ENCODE data around the gene TFAP2E.

The TFAP2E gene

GRCh38 chr1:35573198-35574124 is at the start of gene TFAP2E:
TFAP2E (plus strand) TSS chr1:35573314; CDS start chr1:35573578, 264 bp downstream.
- DNase-seq, result peak; percentile 52 to 96 (median 74)
- intact Hi-C loops (cut with DNase I), result no loop called here

- intact Hi-C loops (cut with DNase I), result no loop called here
- no peak for DNase-seq
These were observed 49.0 kb upstream of the TFAP2E start for GRCh38 chr1:35524106-35524505.

GRCh38 chr1:35530168-35530567 is 42.9 kb upstream of the TFAP2E start:
- intact Hi-C loops (cut with DNase I), result no loop called here

GRCh38 chr1:35530946-35531345 is 42.2 kb upstream of the TFAP2E start:
- intact Hi-C loops (cut with DNase I), result no loop called here
- DNase-seq, result peak in 1 of 10 donors; percentile 42

More at GRCh38 chr1:35530168-35530567, 42.9 kb upstream of the TFAP2E start:
- no peak for DNase-seq

GRCh38 chr1:35531368-35531767 is 41.7 kb upstream of the TFAP2E start:
- no peak for DNase-seq
- intact Hi-C loops (cut with DNase I), result no loop called here

GRCh38 chr1:35532497-35533223 is 40.5 kb upstream of the TFAP2E start:
- peak in 4 of 10 donors; percentile 38 to 88 (median 52) for DNase-seq
- intact Hi-C loops (cut with DNase I), result no loop called here

- intact Hi-C loops (cut with DNase I), result no loop called here
- DNase-seq, result no peak
These were observed 39.5 kb upstream of the TFAP2E start for GRCh38 chr1:35533586-35533985.

GRCh38 chr1:35535243-35535642 is 37.9 kb upstream of the TFAP2E start:
- intact Hi-C loops (cut with DNase I), result no loop called here

GRCh38 chr1:35536556-35537162 is 36.5 kb upstream of the TFAP2E start:
- intact Hi-C loops (cut with DNase I), result no loop called here
- no peak for DNase-seq

More at GRCh38 chr1:35535243-35535642, 37.9 kb upstream of the TFAP2E start:
- DNase-seq, result no peak

- intact Hi-C loops (cut with DNase I), result no loop called here
- DNase-seq, result no peak
These were observed 35.3 kb upstream of the TFAP2E start for GRCh38 chr1:35537806-35538205.

- intact Hi-C loops (cut with DNase I), result no loop called here
- peak in 1 of 10 donors; percentile 47 for DNase-seq
These were observed 33.9 kb upstream of the TFAP2E start for GRCh38 chr1:35539073-35539823.

GRCh38 chr1:35539824-35540261 is 33.3 kb upstream of the TFAP2E start:
- peak in 1 of 10 donors; percentile 62 for DNase-seq
- intact Hi-C loops (cut with DNase I), result no loop called here

- DNase-seq, result peak in 4 of 10 donors; percentile 50 to 91 (median 66)
- intact Hi-C loops (cut with DNase I), result no loop called here
These were observed 28.1 kb upstream of the TFAP2E start for GRCh38 chr1:35544976-35545375.

GRCh38 chr1:35546614-35547013 is 26.5 kb upstream of the TFAP2E start:
- intact Hi-C loops (cut with DNase I), result no loop called here
- DNase-seq, result no peak

- intact Hi-C loops (cut with DNase I), result no loop called here
- no peak for DNase-seq
These were observed 19.3 kb upstream of the TFAP2E start for GRCh38 chr1:35553851-35554250.

- no peak for DNase-seq
- intact Hi-C loops (cut with DNase I), result loop anchor here (5.0 kb wide), 1 partner anchor 88 kb away; the partner anchor contains the start of gene PSMB2
These were observed 18.6 kb upstream of the TFAP2E start for GRCh38 chr1:35554266-35555211.

GRCh38 chr1:35555212-35555584 is 17.9 kb upstream of the TFAP2E start:
- no peak for DNase-seq
- intact Hi-C loops (cut with DNase I), result loop anchor here (5.0 kb wide), 1 partner anchor 87 kb away; the partner anchor contains the start of gene PSMB2

- intact Hi-C loops (cut with DNase I), result loop anchor here (5.0 kb wide), 1 partner anchor 86 kb away; the partner anchor contains the start of gene PSMB2
These were observed 17.3 kb upstream of the TFAP2E start for GRCh38 chr1:35555601-35556477.

More at GRCh38 chr1:35555601-35556477, 17.3 kb upstream of the TFAP2E start:
- DNase-seq, result no peak

Data from posterior cingulate gyrus (tissue), 11 donors.